NCI-H2081 (cell line): ENCODE results near the gene SDR42E1.
"Not testable (repeated sequence)": the region's sequence is repeated elsewhere in the genome, so short reads cannot be mapped to it uniquely, and the experiment has no call there.

Experiments used
- DNase-seq, 2 experiments: peaks; one replicate each; lab custom pipeline; 2025; lab: John Stamatoyannopoulos, UW

Gene SDR42E1

GRCh38 chr16:82037251-82037650, 26.0 kb upstream of the SDR42E1 start:
- DNase-seq, result no peak

- no peak for DNase-seq
These were observed 23.8 kb upstream of the SDR42E1 start, which contains the start of gene HSD17B2 for GRCh38 chr16:82034981-82035612. TSS of gene HSD17B2 (plus strand) at chr16:82035253. CDS start at chr16:82035425, 172 bp downstream.

- DNase-seq, result no peak
These were observed 22.5 kb upstream of the SDR42E1 start for GRCh38 chr16:82033683-82034300.

- no peak for DNase-seq
These were observed 21.7 kb upstream of the SDR42E1 start for GRCh38 chr16:82033006-82033405.

- peak in 1 of 2 experiments; percentile 4 for DNase-seq
These were observed 20.1 kb upstream of the SDR42E1 start for GRCh38 chr16:82031116-82032084.

GRCh38 chr16:82027629-82028064, 16.4 kb upstream of the SDR42E1 start:
- DNase-seq, result no peak

GRCh38 chr16:82024883-82025282, 13.6 kb upstream of the SDR42E1 start:
- no peak for DNase-seq

- no peak for DNase-seq
These were observed 13.0 kb upstream of the SDR42E1 start for GRCh38 chr16:82024316-82024715.

GRCh38 chr16:82023206-82023605, 11.9 kb upstream of the SDR42E1 start:
- DNase-seq, result no peak

GRCh38 chr16:82020051-82020450, 8.8 kb upstream of the SDR42E1 start:
- DNase-seq, result no peak

GRCh38 chr16:82019535-82019934, 8.3 kb upstream of the SDR42E1 start:
- no peak for DNase-seq

GRCh38 chr16:82017911-82018568, 6.8 kb upstream of the SDR42E1 start:
- no peak for DNase-seq

GRCh38 chr16:82016964-82017363, 5.7 kb upstream of the SDR42E1 start:
- DNase-seq, result no peak

GRCh38 chr16:82016263-82016662, 5.0 kb upstream of the SDR42E1 start:
- no peak for DNase-seq

GRCh38 chr16:82013139-82013538, 1.9 kb upstream of the SDR42E1 start:
- DNase-seq, result no peak

GRCh38 chr16:82010649-82011048, 621 bp downstream of the SDR42E1 start:
- DNase-seq, result no peak

- not testable (repeated sequence) for DNase-seq
These were observed 1.5 kb downstream of the SDR42E1 start for GRCh38 chr16:82009789-82010188.

GRCh38 chr16:82008957-82009592, 2.2 kb downstream of the SDR42E1 start:
- no peak for DNase-seq

- DNase-seq, result no peak
These were observed 4.1 kb downstream of the SDR42E1 start for GRCh38 chr16:82007189-82007588.

GRCh38 chr16:82006036-82006435, 5.2 kb downstream of the SDR42E1 start:
- DNase-seq, result no peak

- DNase-seq, result no peak
These were observed 6.0 kb downstream of the SDR42E1 start for GRCh38 chr16:82005027-82005830.
